Smooth muscle cell (in vitro differentiated cells): ENCODE measurements around the gene TRIM41. TPM values are rescaled to one million over a fixed set of nuclear protein-coding genes. Genes with fewer than 3 reads are reported as not detected.

Experiments
- DNase-seq: peaks from one replicate; lab custom pipeline; 2025; ENCODE audit not compliant: unreplicated experiment; lab: John Stamatoyannopoulos, UW
- H2AFZ ChIP-seq: fragments of 200-600 bp; sonication (generic); 2 replicates; pipeline ENCODE4 v1.6.0; 2016; ENCODE audit warnings: antibody characterized with exemption, low read depth, mild to moderate bottlenecking
- H3F3A ChIP-seq: fragments of 200-600 bp; sonication (generic); 2 replicates; pipeline ENCODE4 v1.6.0; 2017; ENCODE audit warnings: antibody characterized with exemption, low read depth
- H3K27ac ChIP-seq: fragments of 200-600 bp; sonication (generic); 2 replicates; pipeline ENCODE4 v1.5.1; 2016; ENCODE audit warnings: low read depth, mild to moderate bottlenecking
- H3K27me3 ChIP-seq: fragments of 200-600 bp; sonication (generic); 2 replicates; pipeline ENCODE4 v1.6.1; 2016; ENCODE audit warnings: low read depth, mild to moderate bottlenecking
- H3K36me3 ChIP-seq: fragments of 200-600 bp; sonication (generic); 2 replicates; pipeline ENCODE4 v1.5.1; 2016; ENCODE audit warnings: low read depth
- H3K4me1 ChIP-seq: fragments of 200-600 bp; sonication (generic); 2 replicates; pipeline ENCODE4 v1.5.1; 2016; ENCODE audit warnings: low read depth
- H3K4me2 ChIP-seq: fragments of 200-600 bp; sonication (generic); 2 replicates; pipeline ENCODE4 v1.6.0; 2016; ENCODE audit warnings: mild to moderate bottlenecking
- H3K4me3 ChIP-seq: fragments of 200-600 bp; sonication (generic); 2 replicates; pipeline ENCODE4 v1.5.1; 2016; ENCODE audit warnings: mild to moderate bottlenecking
- H3K79me2 ChIP-seq: fragments of 200-600 bp; sonication (generic); 2 replicates; pipeline ENCODE4 v1.6.0; 2016; ENCODE audit warnings: low read depth, mild to moderate bottlenecking
- H3K9ac ChIP-seq: fragments of 200-600 bp; sonication (generic); 2 replicates; pipeline ENCODE4 v1.6.0; 2016; ENCODE audit warnings: low read depth
- H3K9me3 ChIP-seq: fragments of 200-600 bp; sonication (generic); replicated peaks from 2 replicates; pipeline ENCODE4 v1.5.1; 2016; ENCODE audit warnings: low read depth
- H4K20me1 ChIP-seq: fragments of 200-600 bp; sonication (generic); 2 replicates; pipeline ENCODE4 v1.6.0; 2016; ENCODE audit warnings: low read depth
- CTCF ChIP-seq: fragments of 200-600 bp; sonication (generic); IDR thresholded peaks from 2 replicates; pipeline ENCODE4 v1.5.1; 2017; ENCODE audit warnings: borderline replicate concordance, mild to moderate bottlenecking, antibody characterized with exemption; ENCODE audit not compliant: insufficient read depth, poor library complexity, severe bottlenecking
- WGBS: methylation state at CpG from one replicate; pipeline ENCODE4 v1.1.7; 2016; ENCODE audit warnings: low lambda C conversion rate; 5-methylcytosine and 5-hydroxymethylcytosine counted together
- polyA plus RNA-seq: library from polyadenylated mRNA; unstranded; fragments of >200 nt; fragmentation: Nextera tagmentation; extraction: Ambion mirVana; gene quantifications from 2 replicates; pipeline ENCODE4 v1.2.1, GENCODE V29; 2016
- total RNA-seq: library from RNA; depleted of rRNA; stranded (reverse); fragments of >200 nt; gene quantifications from 2 replicates; pipeline ENCODE4 v1.2.3, GENCODE V29; 2014

Gene TRIM41
- total and polyA plus RNA-seq, 2 experiments from 2014 or later, result 2.4 to 7.5 TPM

GRCh38 chr5:181259974-181260719 is 37.1 kb downstream of the TRIM41 start:
- no peak overlapping the region for H2AFZ ChIP-seq
- no peaks in the 10 kb centered on the region for H3K9me3 ChIP-seq
- peaks cover 26% of the 10 kb centered on the region for H3F3A ChIP-seq
- peaks cover 51% of the 10 kb centered on the region for H4K20me1 ChIP-seq
- no peaks in the 10 kb centered on the region for H3K27me3 ChIP-seq
- TF ChIP-seq CTCF, result no peak
- H3K4me3 ChIP-seq, result peak overlapping the region; percentile 69
- peaks cover 29% of the 10 kb centered on the region for H3K4me1 ChIP-seq
- DNase-seq, result no peak
- H3K4me2 ChIP-seq, result peak overlapping the region; percentile 97
- peak overlapping the region; percentile 95 for H3K9ac ChIP-seq
- 5% methylated on average over 26 of the region's 26 CpGs for WGBS
- peak overlapping the region; percentile 91 for H3K27ac ChIP-seq
- no peaks in the 10 kb centered on the region for H3K36me3 ChIP-seq
- peaks cover 68% of the 10 kb centered on the region for H3K79me2 ChIP-seq

GRCh38 chr5:181260720-181261319 is 37.7 kb downstream of the TRIM41 start, which contains the start of gene TRIM52:
TRIM52 (minus strand) TSS chr5:181261143; CDS start chr5:181260813, 330 bp downstream.
- no peak for TF ChIP-seq CTCF
- Histone ChIP-seq H2AFZ (peak within 1 kb of the TSS; percentile 67), H4K20me1 (peaks cover 45% of the 10 kb centered on the region), H3K4me1 (peaks cover 29% of the 10 kb centered on the region), H3K27ac (peak within 1 kb of the TSS; percentile 91), H3F3A (peaks cover 19% of the 10 kb centered on the region), H3K9ac (peak within 1 kb of the TSS; percentile 95), H3K4me3 (peak within 1 kb of the TSS; percentile 69), H3K9me3 (no peaks in the 10 kb centered on the region), H3K36me3 (no peaks in the 10 kb centered on the region), H3K27me3 (no peaks in the 10 kb centered on the region), H3K4me2 (peak within 1 kb of the TSS; percentile 97), H3K79me2 (peaks cover 62% of the 10 kb centered on the region)
- no peak for DNase-seq
- under 1% methylated on average over 43 of the region's 43 CpGs for WGBS

- TF ChIP-seq CTCF, result no peak
- WGBS, result 2% methylated on average over 58 of the region's 59 CpGs
- no peak for DNase-seq
Measured at GRCh38 chr5:181261320-181262049, 38.4 kb downstream of the TRIM41 start.

More at GRCh38 chr5:181261320-181262049, 38.4 kb downstream of the TRIM41 start:
- peak overlapping the region; percentile 97 for H3K4me2 ChIP-seq
- peak overlapping the region; percentile 95 for H3K9ac ChIP-seq
- H2AFZ ChIP-seq, result peak overlapping the region; percentile 67
- no peaks in the 10 kb centered on the region for H3K9me3 ChIP-seq
- H3K79me2 ChIP-seq, result peaks cover 55% of the 10 kb centered on the region
- peaks cover 38% of the 10 kb centered on the region for H4K20me1 ChIP-seq
- H3K27ac ChIP-seq, result peak overlapping the region; percentile 91
- H3F3A ChIP-seq, result peaks cover 13% of the 10 kb centered on the region
- H3K4me3 ChIP-seq, result peak overlapping the region; percentile 69
- H3K36me3 ChIP-seq, result no peaks in the 10 kb centered on the region
- no peaks in the 10 kb centered on the region for H3K27me3 ChIP-seq
- peaks cover 29% of the 10 kb centered on the region for H3K4me1 ChIP-seq
